Head of caudate nucleus (tissue), 42 donors: Measurements from ENCODE around the gene ATAD5.
"Not testable (repeated sequence)": the region's sequence is repeated elsewhere in the genome, so short reads cannot be mapped to it uniquely, and the experiment has no call there.

Source experiments
- DNase-seq, 42 donors: peaks; one replicate each; pipeline versions ENCODE4 v3.0.0 to v3.0.0-alpha.2; 2020 to 2021; ENCODE audit warnings: mixed read lengths in 7 of 42
- intact Hi-C: fragments of 100-400 bp; cut with DNase I; formaldehyde crosslinking; loops from one replicate; pipeline ENCODE4 v1.15.0; 2022

ATAD5 gene

DNA sequence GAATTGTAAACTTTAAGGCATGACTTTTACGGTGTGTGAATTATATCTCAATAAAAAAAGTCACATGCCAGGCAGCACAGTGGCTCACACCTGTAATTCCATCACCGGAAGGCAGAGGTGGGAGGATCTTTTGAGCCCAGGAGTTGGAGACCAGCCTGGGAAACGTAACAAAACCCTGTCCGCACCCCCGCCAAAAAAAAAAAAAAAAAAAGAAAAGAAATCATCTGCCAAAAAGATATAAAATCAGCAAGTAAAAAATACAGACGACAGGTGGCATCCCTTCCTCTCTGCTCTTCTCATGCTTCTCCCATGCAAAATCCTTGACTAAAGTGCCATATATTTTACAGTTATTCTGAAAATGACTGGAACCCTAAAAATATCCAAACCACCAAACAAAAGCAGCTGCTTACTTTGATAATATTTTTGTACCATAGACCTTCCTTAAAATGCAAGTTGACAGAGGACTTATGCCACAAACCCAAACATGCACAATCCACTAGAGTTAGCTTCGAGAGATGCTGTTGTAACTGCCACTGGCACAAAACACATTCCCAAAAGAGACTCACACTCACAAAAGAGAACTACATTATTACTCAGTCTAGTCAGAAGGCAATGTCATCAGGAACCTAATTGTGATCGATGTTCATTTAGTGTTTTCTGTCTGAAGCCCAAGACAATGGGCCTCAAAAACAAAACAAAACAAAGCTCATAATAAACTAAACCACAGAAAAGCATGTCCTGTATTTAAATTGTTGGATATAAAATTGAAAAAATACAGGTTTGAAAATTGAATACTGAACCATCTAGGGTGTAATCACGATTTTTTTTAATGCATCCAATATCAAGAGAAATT is 9.7 kb upstream of the ATAD5 start:
- intact Hi-C loops, result no loop called here
- peak in 3 of 42 donors; percentile 18 to 34 (median 25) for DNase-seq

DNA sequence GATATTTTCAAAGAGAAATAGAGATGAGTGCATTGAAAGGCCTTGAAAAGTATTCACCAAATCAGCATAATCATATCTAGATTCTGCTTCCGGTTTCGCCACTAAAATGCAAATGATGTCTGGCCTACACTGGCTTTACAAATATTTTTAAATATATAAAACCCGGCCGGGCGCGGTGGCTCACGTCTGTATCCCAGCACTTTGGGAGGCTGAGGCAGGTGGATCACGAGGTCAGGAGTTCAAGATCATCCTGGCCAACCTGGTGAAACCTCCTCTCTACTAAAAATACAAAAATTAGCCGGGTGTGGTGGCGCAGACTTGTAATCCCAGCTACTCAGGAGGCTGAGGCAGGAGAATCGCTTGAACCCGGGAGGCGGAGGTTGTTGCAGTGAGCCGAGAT is 8.8 kb upstream of the ATAD5 start:
- DNase-seq, result peak in 1 of 42 donors; percentile 31
- intact Hi-C loops, result not testable (repeated sequence)

DNA sequence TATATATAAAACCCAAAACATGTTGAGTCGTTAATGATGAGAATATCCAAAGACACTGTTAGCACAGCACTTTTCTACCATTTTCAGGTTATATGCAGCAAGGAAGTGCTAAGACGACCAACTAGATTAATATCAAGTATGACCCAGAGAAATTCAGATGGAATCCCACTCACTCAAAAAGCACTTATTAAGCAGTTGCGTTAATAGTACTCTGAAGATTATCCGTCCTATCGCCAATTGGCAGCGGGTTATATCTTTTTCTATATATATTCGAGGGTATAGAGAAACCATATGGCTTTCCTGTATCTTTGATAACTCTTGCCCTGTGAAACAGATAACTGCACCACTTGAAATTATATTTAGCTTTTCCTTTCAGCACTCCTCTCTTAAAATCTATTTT is 8.3 kb upstream of the ATAD5 start:
- intact Hi-C loops, result no loop called here

DNA sequence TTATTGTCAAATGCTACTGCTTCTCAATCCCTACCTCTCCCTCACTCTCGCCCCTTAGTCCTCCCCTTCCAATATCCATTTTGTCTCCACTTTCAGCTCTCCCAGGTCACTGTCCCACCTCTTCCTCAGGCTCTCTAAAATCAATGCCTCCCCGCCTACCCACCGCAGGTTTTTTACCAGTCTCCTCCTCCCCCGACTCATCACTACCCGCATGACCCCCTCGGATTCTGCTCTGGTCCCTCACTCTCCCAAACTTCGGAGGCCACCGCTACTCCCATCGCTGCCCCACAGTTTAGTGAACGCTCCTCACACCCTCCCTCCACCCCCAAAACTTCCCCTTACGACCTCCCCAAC is 7.8 kb upstream of the ATAD5 start:
- intact Hi-C loops, result no loop called here
- DNase-seq, result peak in 16 of 42 donors; percentile 8 to 54 (median 22)

More for the DNA sequence above, 8.3 kb upstream of the ATAD5 start:
- DNase-seq, result no peak

DNA sequence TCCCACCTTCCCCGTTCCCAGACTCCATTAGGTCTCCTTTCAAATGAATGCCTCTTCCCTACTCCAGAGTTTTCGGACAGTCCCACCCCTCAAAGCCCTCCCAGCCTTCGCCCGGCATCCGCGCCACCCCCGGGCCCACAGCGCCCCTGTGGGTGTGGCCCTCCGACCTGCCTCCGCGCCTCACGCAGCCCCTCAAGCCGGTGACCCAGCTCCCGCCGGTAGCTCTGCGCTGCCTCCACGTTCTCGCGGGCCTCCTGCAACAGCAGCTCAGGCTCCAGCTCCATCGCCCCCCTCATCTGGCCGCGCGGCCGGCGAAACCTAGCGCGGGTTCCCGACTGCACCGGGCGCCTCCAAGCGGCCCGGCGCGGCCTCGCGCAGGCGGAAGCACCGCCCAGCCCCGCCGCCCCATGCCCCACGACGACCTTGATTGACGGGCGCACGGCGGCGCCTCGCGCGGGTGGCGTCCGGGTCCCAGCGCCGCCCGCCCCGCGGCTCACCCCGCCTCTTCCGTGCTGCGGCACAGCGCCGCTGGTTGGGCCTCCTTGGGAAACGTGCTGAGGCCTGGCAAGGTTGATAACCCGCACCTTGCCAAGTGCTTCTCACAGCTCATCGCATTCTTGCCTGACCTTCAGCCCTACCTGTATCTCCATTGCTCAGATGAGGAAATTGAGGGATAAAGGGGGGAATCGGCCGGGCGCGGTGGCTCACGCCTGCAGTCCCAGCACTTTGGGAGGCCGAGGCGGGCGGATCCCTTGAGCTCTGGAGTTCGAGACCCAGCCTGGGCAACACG is 7.2 kb upstream of the ATAD5 start, which contains the start of gene CRLF3:
CRLF3 (minus strand) TSS at position 337 of the 790 bp plus-strand sequence; CDS start at position 296, 41 bp downstream.
- DNase-seq, result peak; percentile 66 to 96 (median 92)
- intact Hi-C loops, result no loop called here

DNA sequence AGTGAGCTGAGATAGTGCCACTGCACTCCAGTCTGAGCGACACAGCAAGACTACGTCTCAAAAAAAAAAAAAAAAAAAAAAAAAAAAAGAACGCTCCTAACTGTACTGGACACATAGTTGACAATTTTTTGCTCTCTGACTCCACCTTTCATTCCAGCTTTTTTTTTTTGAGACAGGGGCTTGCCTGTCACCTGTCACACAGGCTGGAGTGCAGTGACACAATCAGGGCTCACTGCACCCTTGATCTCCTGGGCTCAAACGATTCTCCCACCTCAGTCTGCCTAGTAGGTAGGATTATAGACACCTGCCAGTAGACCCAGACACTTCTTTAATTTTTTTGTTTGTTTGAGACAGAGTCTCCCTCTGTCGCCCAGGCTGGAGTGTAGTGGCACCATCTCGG is 4.7 kb upstream of the ATAD5 start:
- DNase-seq, result no peak
- intact Hi-C loops, result no loop called here

DNA sequence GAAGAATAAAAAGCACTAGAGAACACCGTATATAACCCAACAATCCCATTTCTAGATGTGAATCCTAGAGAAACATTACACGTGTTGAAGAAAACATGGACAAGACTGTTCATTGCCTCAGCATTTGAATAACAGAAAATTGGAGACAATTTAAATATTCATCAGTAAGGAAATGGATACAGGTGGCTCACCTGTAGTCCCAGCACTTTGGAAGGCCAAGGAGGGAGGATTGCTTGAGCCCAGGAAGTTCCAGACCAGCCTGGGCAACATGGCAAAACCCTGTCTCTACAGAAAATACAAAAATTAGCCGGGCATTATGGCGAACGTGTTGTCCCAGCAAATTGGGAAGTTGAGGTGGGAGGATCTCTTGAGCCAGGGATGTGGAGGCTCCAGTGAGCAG is 2.7 kb upstream of the ATAD5 start:
- no peak for DNase-seq
- intact Hi-C loops, result no loop called here

DNA sequence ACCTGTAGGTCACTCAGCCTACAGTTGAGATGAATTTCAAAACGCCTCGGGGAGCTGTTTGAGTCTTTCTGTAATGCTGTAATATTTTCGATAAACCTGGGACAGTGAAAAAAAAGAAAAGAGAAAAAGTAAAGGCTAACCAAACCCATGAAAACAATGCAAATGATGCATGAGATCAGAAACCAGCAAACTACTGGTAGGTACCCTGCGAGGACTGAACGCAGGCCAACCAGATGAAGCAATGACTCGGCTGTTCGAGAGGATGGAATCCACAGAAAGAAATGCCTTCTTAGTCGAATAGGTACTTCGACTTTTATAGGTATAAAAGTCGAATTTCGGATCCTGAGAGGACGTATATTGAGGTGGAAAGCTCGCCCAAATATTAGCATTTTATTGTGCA is 509 bp upstream of the ATAD5 start:
- peak in 3 of 42 donors; percentile 9 to 51 (median 49) for DNase-seq
- intact Hi-C loops, result no loop called here

DNA sequence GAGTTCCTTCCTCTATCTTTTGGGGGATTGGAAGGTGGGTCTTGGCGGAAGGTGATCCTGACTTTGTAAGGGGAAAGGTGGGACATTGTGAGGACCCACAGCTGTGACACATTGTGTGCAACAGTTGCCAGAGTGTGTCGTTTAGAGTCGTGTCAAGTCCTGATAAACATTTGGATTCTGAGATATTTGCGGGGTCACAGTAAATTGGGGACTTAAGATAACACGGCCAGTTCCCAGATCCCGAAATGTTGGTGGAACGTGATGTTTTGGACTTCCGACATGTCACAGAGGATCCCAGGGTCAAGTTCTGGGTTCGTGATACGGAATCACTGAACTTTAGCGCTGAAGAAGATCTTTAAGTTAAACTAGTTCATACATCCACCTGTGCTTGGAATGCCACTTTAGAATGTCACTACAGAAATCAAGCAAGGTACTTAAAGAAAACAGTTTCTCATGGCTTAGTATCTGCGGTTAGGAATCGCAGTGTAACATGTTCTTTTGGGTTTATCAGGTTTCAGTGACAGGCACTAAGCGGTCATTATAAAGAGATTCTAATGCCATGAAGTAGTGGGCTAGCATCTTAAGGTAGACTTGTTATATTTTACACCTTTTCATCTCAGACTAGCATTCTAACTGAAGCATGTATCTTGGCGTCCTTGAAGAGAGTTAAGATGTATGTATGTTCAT is 815 bp downstream of the ATAD5 start:
- DNase-seq, result no peak
- intact Hi-C loops, result no loop called here

DNA sequence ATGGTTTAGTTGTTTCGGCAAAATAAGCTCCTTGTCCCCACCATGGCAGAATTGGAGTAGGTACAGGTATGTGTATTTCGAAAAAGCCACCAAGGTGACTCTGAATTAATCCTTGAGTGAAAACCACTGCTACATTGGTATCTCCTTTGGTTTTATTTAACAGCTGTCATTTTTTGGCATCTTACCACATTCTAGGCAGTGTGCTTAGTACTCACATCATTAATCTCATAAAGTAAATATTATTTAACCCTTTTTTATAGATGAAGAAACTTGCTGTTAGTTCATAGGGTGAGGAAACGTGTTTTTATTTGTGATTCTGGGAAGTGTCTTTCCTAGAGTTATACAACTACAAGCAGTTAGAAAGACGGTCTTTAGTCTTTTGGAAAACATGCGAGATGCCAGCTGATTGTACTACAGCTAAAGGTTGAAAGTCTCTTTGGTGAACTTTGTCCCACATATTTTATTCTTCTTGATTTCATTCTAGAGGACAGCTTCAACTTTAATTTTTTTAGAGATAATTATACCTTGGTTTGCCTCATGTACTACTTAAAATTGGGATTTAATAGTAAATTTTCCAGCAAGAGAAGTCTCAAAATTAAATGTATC is 6.5 kb downstream of the ATAD5 start:
- intact Hi-C loops, result no loop called here
- DNase-seq, result no peak

DNA sequence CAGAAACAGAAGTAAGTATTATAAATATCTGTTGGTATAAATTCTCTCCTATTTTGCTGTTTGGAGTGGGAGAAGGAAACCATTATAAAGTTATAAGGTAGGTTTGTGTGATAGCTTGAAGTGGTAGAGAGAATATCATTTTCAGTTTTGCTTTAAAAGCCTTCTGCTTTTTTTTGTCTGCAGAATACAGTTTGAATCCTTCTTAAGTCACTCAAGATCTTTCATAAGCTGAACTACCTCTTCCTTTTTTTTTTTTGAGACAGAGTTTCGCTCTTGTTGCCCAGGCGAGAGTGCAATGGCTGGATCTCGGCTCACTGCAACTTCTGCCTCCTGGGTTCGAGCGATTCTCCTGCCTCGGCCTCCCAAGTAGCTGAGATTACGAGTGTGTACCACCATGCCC is 9.0 kb downstream of the ATAD5 start:
- no peak for DNase-seq
- intact Hi-C loops, result no loop called here

DNA sequence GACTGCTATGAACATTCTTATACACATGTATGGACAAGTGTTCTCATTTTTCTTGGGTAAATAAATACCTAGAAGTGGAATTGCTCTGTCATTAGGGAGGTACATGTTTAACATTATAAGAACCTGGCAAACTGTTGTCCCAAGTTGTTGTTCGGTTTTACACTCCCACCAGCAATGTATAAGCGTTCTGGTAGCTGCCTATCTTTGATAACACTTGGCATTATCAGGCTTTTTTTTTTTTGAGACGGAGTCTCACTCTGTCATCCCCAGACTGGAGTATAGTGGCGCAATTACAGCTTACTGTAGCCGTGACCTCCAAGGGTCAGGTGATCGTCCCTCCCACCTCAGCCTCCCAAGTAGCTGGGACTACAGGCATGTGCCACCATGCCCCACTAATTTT is 16.3 kb downstream of the ATAD5 start:
- intact Hi-C loops, result no loop called here
- no peak for DNase-seq

DNA sequence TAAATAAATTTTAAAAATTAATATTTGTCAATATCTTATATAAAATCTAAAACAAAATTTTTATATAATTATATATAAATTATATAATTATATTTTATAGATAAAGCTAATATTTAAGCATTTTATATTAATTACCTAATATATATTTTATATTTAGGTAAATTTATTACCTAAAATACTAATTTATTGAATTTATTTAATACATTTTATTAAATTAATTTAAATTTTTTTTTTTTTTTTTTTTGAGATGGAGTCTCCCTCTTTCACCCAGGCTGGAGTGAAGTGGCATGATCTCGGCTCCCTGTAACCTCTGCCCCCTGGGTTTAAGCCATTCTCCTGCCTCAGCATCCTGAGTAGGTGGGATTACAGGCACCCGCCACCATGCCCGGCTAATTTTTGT is 22.4 kb downstream of the ATAD5 start:
- intact Hi-C loops, result no loop called here
- no peak for DNase-seq

DNA sequence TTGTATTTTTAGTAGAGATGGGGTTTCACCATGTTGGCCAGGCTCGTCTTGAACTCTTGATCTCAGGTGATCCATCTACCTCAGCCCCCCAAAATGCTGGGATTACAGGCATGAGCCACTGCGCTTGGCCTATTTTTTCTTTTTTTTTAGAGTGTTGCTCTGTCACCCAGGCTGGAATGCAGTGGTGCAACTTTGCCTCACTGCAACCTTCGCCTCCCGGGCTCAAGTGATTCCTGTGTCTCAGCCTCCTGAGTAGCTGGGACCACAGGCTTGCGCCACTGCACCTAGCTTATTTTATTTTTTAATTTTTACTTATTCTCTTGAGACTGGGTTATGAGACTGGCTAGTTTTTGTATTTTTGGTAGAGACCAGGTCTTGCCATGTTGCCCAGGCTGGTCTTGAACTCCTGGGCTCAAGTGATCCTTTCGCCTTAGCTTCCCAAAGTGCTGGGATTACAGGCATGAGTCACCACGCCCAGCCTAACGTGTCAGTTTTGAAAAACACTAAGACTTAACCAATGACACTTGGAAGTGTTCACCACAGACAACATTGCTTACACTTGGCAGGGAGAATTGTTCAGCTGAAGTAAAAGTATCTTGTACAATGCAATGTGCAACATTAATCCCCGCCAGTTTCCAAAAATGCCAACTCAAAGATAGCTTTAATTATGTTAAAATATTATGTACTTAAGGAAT is 26.9 kb downstream of the ATAD5 start:
- intact Hi-C loops, result no loop called here
- DNase-seq, result no peak

DNA sequence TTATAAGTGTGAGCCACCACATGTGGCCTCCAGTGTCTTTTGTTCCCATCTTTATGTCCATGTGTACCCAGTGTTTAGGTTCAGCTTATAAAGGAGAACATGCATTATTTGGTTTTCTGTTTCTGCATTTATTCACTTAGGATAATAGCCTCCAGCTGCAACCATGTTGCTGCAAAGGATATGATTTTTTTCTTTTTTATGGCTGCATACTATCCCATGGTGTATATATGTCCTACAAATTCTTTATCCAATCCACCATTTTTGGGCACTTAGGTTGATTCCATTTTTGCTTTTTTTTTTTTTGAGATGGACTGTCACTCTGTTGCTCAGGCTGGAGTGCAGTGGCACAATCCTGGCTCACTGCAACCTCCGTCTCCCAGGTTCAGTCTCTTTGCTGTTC is 32.9 kb downstream of the ATAD5 start:
- DNase-seq, result no peak
- intact Hi-C loops, result no loop called here

DNA sequence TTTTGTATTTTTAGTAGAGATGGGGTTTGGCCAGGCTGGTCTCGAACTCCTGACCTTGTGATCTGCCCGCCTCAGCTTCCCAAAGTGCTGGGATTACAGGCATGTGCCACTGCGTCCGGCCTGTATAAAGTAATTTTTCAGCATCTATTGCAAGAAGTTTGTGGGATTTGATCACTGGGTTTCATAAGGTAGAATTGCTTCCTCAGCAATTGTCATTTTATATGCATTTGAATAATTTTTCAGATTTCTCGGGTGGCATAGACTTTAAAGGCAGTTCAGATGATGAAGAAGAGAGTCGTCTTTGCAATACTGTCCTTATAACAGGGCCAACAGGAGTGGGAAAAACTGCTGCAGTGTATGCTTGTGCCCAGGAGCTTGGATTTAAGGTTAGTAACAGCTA is 37.2 kb downstream of the ATAD5 start:
- intact Hi-C loops, result no loop called here
- DNase-seq, result no peak

DNA sequence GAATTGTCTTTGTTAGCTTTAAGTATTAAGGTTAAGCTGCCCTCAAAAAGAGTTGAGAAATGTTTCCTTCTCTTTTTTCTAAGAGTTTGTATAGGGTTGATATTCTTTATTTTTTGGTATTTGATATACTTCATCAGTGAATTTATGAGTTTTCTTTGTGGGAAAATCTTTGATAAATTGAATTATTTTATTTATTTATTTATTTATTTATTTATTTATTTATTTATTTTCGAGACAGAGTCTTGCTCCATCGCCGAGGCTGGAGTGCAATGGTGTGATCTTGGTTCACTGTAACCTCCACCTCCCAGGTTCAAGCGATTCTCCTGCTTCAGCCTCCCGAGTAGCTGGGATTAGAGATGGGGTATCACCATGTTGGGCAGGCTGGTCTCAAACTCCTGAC is 54.4 kb downstream of the ATAD5 start:
- DNase-seq, result no peak
- intact Hi-C loops, result no loop called here

DNA sequence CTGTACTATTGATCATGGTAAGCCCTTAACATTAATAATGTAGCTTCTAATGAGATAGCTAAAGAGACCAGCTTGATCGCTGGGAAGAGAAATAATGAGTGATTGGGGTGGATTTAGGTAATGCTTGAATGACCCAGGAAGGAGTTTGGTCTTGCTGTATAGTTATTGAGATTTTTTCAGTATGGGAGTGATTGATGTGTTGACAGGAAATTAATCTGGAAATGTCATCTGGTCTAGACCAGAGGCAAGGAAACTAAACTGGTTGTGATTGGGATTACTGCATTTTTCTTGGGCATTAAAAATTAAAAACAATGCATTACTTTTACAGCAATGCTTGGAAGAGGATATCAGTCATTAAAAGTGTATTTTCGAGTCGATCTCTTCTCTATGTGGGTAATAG is 62.5 kb downstream of the ATAD5 start:
- intact Hi-C loops, result no loop called here
- no peak for DNase-seq

DNA sequence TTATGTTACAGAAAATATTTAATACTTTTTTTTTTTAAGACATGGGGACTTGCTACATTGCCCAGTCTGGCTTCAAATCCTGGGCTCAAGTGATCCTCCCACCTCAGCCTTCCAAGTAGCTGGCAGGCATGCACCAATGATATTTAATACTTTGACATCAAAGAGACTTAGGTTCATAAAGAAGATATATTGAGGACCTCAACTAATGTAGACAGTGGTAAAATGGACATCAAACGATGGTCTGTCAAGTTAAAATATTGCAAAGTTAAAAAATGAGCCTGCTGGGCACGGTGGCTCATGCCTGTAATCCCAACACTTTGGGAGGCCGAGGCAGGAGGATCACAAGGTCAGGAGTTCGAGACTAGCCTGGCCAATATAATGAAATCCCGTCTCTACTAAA is 65.5 kb downstream of the ATAD5 start:
- DNase-seq, result no peak
- intact Hi-C loops, result no loop called here
